Neuronal stem cell (in vitro differentiated cells): ENCODE results near the gene HACD4.

Source experiments
- DNase-seq: peaks from one replicate; pipeline ENCODE4 v3.0.0-alpha.2; 2013; ENCODE audit warnings: low spot score
- H2AFZ ChIP-seq: one replicate; pipeline ENCODE4 v1.6.1; 2013; ENCODE audit warnings: mild to moderate bottlenecking, low read length, inconsistent platforms
- H2AK5ac ChIP-seq: 2 replicates; pipeline ENCODE4 v1.6.1; 2013; ENCODE audit warnings: low read depth, mild to moderate bottlenecking, inconsistent platforms, low read length, moderate library complexity, mixed read lengths
- H2BK120ac ChIP-seq: 2 replicates; pipeline ENCODE4 v1.6.1; 2013; ENCODE audit warnings: low read depth, mild to moderate bottlenecking, inconsistent platforms, low read length, moderate library complexity, mixed read lengths
- H2BK12ac ChIP-seq: one replicate; pipeline ENCODE4 v1.6.1; 2013; ENCODE audit warnings: low read length, inconsistent platforms
- H2BK15ac ChIP-seq: 2 replicates; pipeline ENCODE4 v1.6.1; 2013; ENCODE audit warnings: mild to moderate bottlenecking, low read length, inconsistent platforms, mixed read lengths
- H2BK5ac ChIP-seq: one replicate; pipeline ENCODE4 v1.6.1; 2013; ENCODE audit warnings: inconsistent platforms, mild to moderate bottlenecking, low read length, moderate library complexity
- H3K14ac ChIP-seq: one replicate; pipeline ENCODE4 v1.6.1; 2013; ENCODE audit warnings: low read length, inconsistent platforms
- H3K18ac ChIP-seq: 2 replicates; pipeline ENCODE4 v1.6.1; 2013; ENCODE audit warnings: low read length, inconsistent platforms
- H3K23ac ChIP-seq: 2 replicates; pipeline ENCODE4 v1.6.1; 2013; ENCODE audit warnings: low read depth, mild to moderate bottlenecking, mixed read lengths, low read length, inconsistent platforms; ENCODE audit not compliant: poor library complexity
- H3K27ac ChIP-seq: replicated peaks from 3 replicates; pipeline ENCODE4 v1.5.1; 2013; ENCODE audit warnings: low read length, inconsistent platforms
- H3K27me3 ChIP-seq, 3 experiments: 2 replicates each; pipeline ENCODE4 v1.6.1; 2013; ENCODE audit warnings: low read length in 3 of 3, mild to moderate bottlenecking in 2 of 3, inconsistent platforms in 1 of 3, low read depth in 1 of 3, mixed read lengths in 1 of 3, moderate library complexity in 1 of 3; ENCODE audit not compliant: control insufficient read depth in 3 of 3, insufficient read depth in 3 of 3
- H3K36me3 ChIP-seq, 2 donors: replicated peaks in 1 of 2; 2 replicates each; pipeline ENCODE4 v1.6.1; 2013; ENCODE audit warnings: low read length in 2 of 2; ENCODE audit not compliant: control insufficient read depth in 2 of 2, insufficient read depth in 2 of 2
- H3K4ac ChIP-seq: 2 replicates; pipeline ENCODE4 v1.6.1; 2013; ENCODE audit warnings: inconsistent platforms, mild to moderate bottlenecking, low read length, moderate library complexity
- H3K4me1 ChIP-seq, 2 donors: 1 replicate in 1 of 2; 2 replicates in 1 of 2; pipeline ENCODE4 v1.6.1; 2013; ENCODE audit warnings: low read length in 2 of 2, low read depth in 1 of 2; ENCODE audit not compliant: control insufficient read depth in 2 of 2, insufficient read depth in 1 of 2
- H3K4me2 ChIP-seq: one replicate; pipeline ENCODE4 v1.6.1; 2013; ENCODE audit warnings: mild to moderate bottlenecking, low read length, inconsistent platforms; ENCODE audit not compliant: insufficient read depth, poor library complexity, severe bottlenecking
- H3K4me3 ChIP-seq, 2 donors: 2 replicates each; pipeline ENCODE4 v1.5.1; 2013; ENCODE audit warnings: low read length in 2 of 2, mild to moderate bottlenecking in 2 of 2, inconsistent platforms in 1 of 2, moderate library complexity in 1 of 2
- H3K79me1 ChIP-seq: one replicate; pipeline ENCODE4 v1.6.1; 2013; ENCODE audit warnings: low read depth, mild to moderate bottlenecking, inconsistent platforms, low read length, moderate library complexity
- H3K9ac ChIP-seq: one replicate; pipeline ENCODE4 v1.6.1; 2013; ENCODE audit warnings: mild to moderate bottlenecking, low read depth, low read length, inconsistent platforms; ENCODE audit not compliant: poor library complexity
- H3K9me3 ChIP-seq, 2 donors: replicated peaks in 1 of 2; 2 replicates each; pipeline versions ENCODE3 to v1.6.1; 2013; ENCODE audit warnings: low read length in 2 of 2, mild to moderate bottlenecking in 2 of 2, inconsistent platforms in 1 of 2, low read depth in 1 of 2, mixed read lengths in 1 of 2, moderate library complexity in 1 of 2; ENCODE audit not compliant: control insufficient read depth in 2 of 2, insufficient read depth in 1 of 2
- H4K8ac ChIP-seq: one replicate; pipeline ENCODE4 v1.6.1; 2013; ENCODE audit warnings: low read depth, mild to moderate bottlenecking, inconsistent platforms, low read length, moderate library complexity
- H4K91ac ChIP-seq: one replicate; pipeline ENCODE4 v1.6.1; 2013; ENCODE audit warnings: low read length, low read depth, mild to moderate bottlenecking, inconsistent platforms; ENCODE audit not compliant: poor library complexity
- WGBS, 2 donors: extraction: QIAGEN DNeasy Blood & Tissue Kit; methylation state at CpG; one replicate each; pipeline ENCODE4 v1.1.7; 2013; ENCODE audit warnings: missing lambda C conversion rate in 2 of 2, mixed read lengths in 1 of 2; ENCODE audit not compliant: insufficient read length in 2 of 2, insufficient replicate concordance in 1 of 2; ENCODE audit errors: extremely low coverage in 2 of 2; 5-methylcytosine and 5-hydroxymethylcytosine counted together

The HACD4 gene

GRCh38 chr9:21075484-21075883 lies 44.0 kb upstream of the HACD4 start:
- Histone ChIP-seq H3K4me2 (no peak overlapping the region), H2BK120ac (no peak overlapping the region), H2AK5ac (no peak overlapping the region), H3K4me1 (peaks cover 2 to 6% of the 10 kb centered on the region in 2 donors), H3K14ac (no peak overlapping the region), H3K36me3 (no peaks in the 10 kb centered on the region), H3K23ac (no peak overlapping the region), H3K79me1 (no peaks in the 10 kb centered on the region), H2AFZ (peak overlapping the region; percentile 77), H3K27me3 (no peaks in the 10 kb centered on the region), H3K27ac (no peak overlapping the region), H3K9me3 (no peaks in the 10 kb centered on the region), H3K9ac (no peak overlapping the region), H2BK12ac (no peak overlapping the region), H4K8ac (no peak overlapping the region), H3K4me3 (no peak overlapping the region), H4K91ac (no peak overlapping the region), H3K4ac (no peak overlapping the region), H3K18ac (no peak overlapping the region), H2BK5ac (no peak overlapping the region), H2BK15ac (no peak overlapping the region)
- no peak for DNase-seq
- WGBS, 2 donors, result no CpG with 5 or more reads among the region's 3 CpGs

- no peak overlapping the region for H3K4me2 ChIP-seq
- no peak overlapping the region for H2AFZ ChIP-seq
- no peak overlapping the region for H4K91ac ChIP-seq
- H3K9ac ChIP-seq, result no peak overlapping the region
- no peak overlapping the region for H3K27ac ChIP-seq
- no peak overlapping the region for H2BK5ac ChIP-seq
- no peak overlapping the region for H4K8ac ChIP-seq
- no peak overlapping the region for H2BK120ac ChIP-seq
- H3K4ac ChIP-seq, result no peak overlapping the region
- no peaks in the 10 kb centered on the region for H3K27me3 ChIP-seq
- no peak overlapping the region for H3K14ac ChIP-seq
- no peak overlapping the region for H3K4me3 ChIP-seq
- no peak for DNase-seq
- H3K36me3 ChIP-seq, result no peaks in the 10 kb centered on the region
- H3K4me1 ChIP-seq, result peaks cover 0 to 4% of the 10 kb centered on the region in 2 donors
- no peak overlapping the region for H2BK12ac ChIP-seq
- H3K9me3 ChIP-seq, result no peaks in the 10 kb centered on the region
- H3K23ac ChIP-seq, result no peak overlapping the region
- no peak overlapping the region for H2AK5ac ChIP-seq
- no peak overlapping the region for H3K18ac ChIP-seq
- no peaks in the 10 kb centered on the region for H3K79me1 ChIP-seq
- H2BK15ac ChIP-seq, result no peak overlapping the region
Observed at GRCh38 chr9:21070906-21071305, 39.5 kb upstream of the HACD4 start.

- Histone ChIP-seq H3K36me3 (no peaks in the 10 kb centered on the region), H2AFZ (peak overlapping the region; percentile 72), H3K79me1 (no peaks in the 10 kb centered on the region), H3K4ac (no peak overlapping the region), H4K8ac (no peak overlapping the region), H2BK12ac (no peak overlapping the region), H3K18ac (no peak overlapping the region), H3K4me1 (peaks cover 0 to 1% of the 10 kb centered on the region in 2 donors), H2BK15ac (no peak overlapping the region), H2AK5ac (no peak overlapping the region), H3K9me3 (no peaks in the 10 kb centered on the region), H3K27ac (no peak overlapping the region), H3K4me3 (no peak overlapping the region), H3K14ac (no peak overlapping the region), H3K27me3 (no peaks in the 10 kb centered on the region), H2BK5ac (no peak overlapping the region), H3K9ac (no peak overlapping the region), H3K23ac (no peak overlapping the region), H2BK120ac (no peak overlapping the region), H4K91ac (no peak overlapping the region), H3K4me2 (no peak overlapping the region)
- WGBS, 2 donors, result no CpG with 5 or more reads among the region's 4 CpGs
- DNase-seq, result no peak
Observed at GRCh38 chr9:21070171-21070571, 38.7 kb upstream of the HACD4 start.

- no peak overlapping the region for H2BK15ac ChIP-seq
- H2BK12ac ChIP-seq, result no peak overlapping the region
- H2AK5ac ChIP-seq, result no peak overlapping the region
- H3K9me3 ChIP-seq, result no peaks in the 10 kb centered on the region
- H3K14ac ChIP-seq, result no peak overlapping the region
- H2AFZ ChIP-seq, result no peak overlapping the region
- DNase-seq, result no peak
- H3K27ac ChIP-seq, result no peak overlapping the region
- no peaks in the 10 kb centered on the region for H3K27me3 ChIP-seq
- WGBS, 2 donors, result no CpG with 5 or more reads among the region's 2 CpGs
- no peak overlapping the region for H2BK120ac ChIP-seq
- H3K4me1 ChIP-seq, result no peaks in the 10 kb centered on the region
- no peaks in the 10 kb centered on the region for H3K36me3 ChIP-seq
- H3K79me1 ChIP-seq, result no peaks in the 10 kb centered on the region
- H3K23ac ChIP-seq, result no peak overlapping the region
- no peak overlapping the region for H4K91ac ChIP-seq
- H2BK5ac ChIP-seq, result no peak overlapping the region
- H3K9ac ChIP-seq, result no peak overlapping the region
- no peak overlapping the region for H3K4me3 ChIP-seq
- no peak overlapping the region for H3K18ac ChIP-seq
- H3K4me2 ChIP-seq, result no peak overlapping the region
- H4K8ac ChIP-seq, result no peak overlapping the region
- H3K4ac ChIP-seq, result no peak overlapping the region
Observed at GRCh38 chr9:21060919-21061561, 29.6 kb upstream of the HACD4 start.
